GM21576 (cell line): ENCODE measurements around the gene LGALS12.

ENCODE experiments used
- ATAC-seq: cut with Tn5 transposase; IDR thresholded peaks from one replicate; pipeline ENCODE4 v1.9.1; 2021; ENCODE audit warnings: mild to moderate bottlenecking, moderate library complexity; ENCODE audit not compliant: unreplicated experiment

LGALS12 gene

GRCh38 chr11:63505857-63506528, at the start of gene LGALS12:
Gene LGALS12 (plus strand): TSS chr11:63506084. CDS start chr11:63506459, 375 bp downstream.
- no peak for ATAC-seq

GRCh38 chr11:63459586-63459985, 46.3 kb upstream of the LGALS12 start:
- no peak for ATAC-seq

GRCh38 chr11:63462137-63462536, 43.7 kb upstream of the LGALS12 start:
- ATAC-seq = no peak

GRCh38 chr11:63470311-63470710, 35.6 kb upstream of the LGALS12 start:
- no peak for ATAC-seq

- ATAC-seq = no peak
Observed at GRCh38 chr11:63472372-63472771, 33.5 kb upstream of the LGALS12 start.

- no peak for ATAC-seq
Observed at GRCh38 chr11:63476618-63477017, 29.3 kb upstream of the LGALS12 start.

- ATAC-seq = no peak
Observed at GRCh38 chr11:63478896-63479295, 27.0 kb upstream of the LGALS12 start.

- ATAC-seq = no peak
Observed at GRCh38 chr11:63480039-63480438, 25.8 kb upstream of the LGALS12 start.

GRCh38 chr11:63485777-63486176, 20.1 kb upstream of the LGALS12 start:
- no peak for ATAC-seq

GRCh38 chr11:63488789-63489188, 17.1 kb upstream of the LGALS12 start:
- ATAC-seq = no peak

- no peak for ATAC-seq
Observed at GRCh38 chr11:63489879-63490278, 16.0 kb upstream of the LGALS12 start.

- no peak for ATAC-seq
Observed at GRCh38 chr11:63490551-63491239, 15.2 kb upstream of the LGALS12 start, which contains the start of gene PLAAT5. Gene PLAAT5 (minus strand): TSS chr11:63491167. CDS start chr11:63491034, 133 bp downstream.

- no peak for ATAC-seq
Observed at GRCh38 chr11:63491240-63491587, 14.7 kb upstream of the LGALS12 start.

GRCh38 chr11:63491636-63492372, 14.1 kb upstream of the LGALS12 start:
- ATAC-seq = no peak

GRCh38 chr11:63492441-63492840, 13.4 kb upstream of the LGALS12 start:
- no peak for ATAC-seq

GRCh38 chr11:63493127-63493526, 12.8 kb upstream of the LGALS12 start:
- ATAC-seq = no peak

GRCh38 chr11:63494975-63495374, 10.9 kb upstream of the LGALS12 start:
- no peak for ATAC-seq

- ATAC-seq = no peak
Observed at GRCh38 chr11:63499874-63500273, 6.0 kb upstream of the LGALS12 start.

- ATAC-seq = no peak
Observed at GRCh38 chr11:63501236-63501635, 4.6 kb upstream of the LGALS12 start.

GRCh38 chr11:63502252-63502820, 3.5 kb upstream of the LGALS12 start:
- no peak for ATAC-seq

- no peak for ATAC-seq
Observed at GRCh38 chr11:63503492-63503891, 2.4 kb upstream of the LGALS12 start.
